Stimulated activated naive B cell treated with anti-CD40 and anti-IgM and Interleukin-4, amounts not matched to agents 10 μg/mL and 1 μg/mL and 100 μg/mL, for 72 hours (primary cell): ENCODE results near the gene MVK.

Experiments
- ATAC-seq, 2 donors: fragments of 150-1000 bp; cut with Tn5 transposase; replicated peaks; 2 replicates each; pipeline ENCODE4 v1.10.0; 2021; ENCODE audit warnings: moderate library complexity in 1 of 2
- DNase-seq: peaks from one replicate; pipeline ENCODE4 v3.0.0; 2021
- H3K27ac Mint-ChIP-seq: one replicate; pipeline ENCODE4 v1.8.0; 2022; ENCODE audit warnings: mild to moderate bottlenecking, mixed read lengths
- H3K27me3 Mint-ChIP-seq, 2 donors: one replicate each; pipeline ENCODE4 v1.8.0; 2022; ENCODE audit warnings: mixed read lengths in 2 of 2
- H3K36me3 Mint-ChIP-seq, 2 donors: one replicate each; pipeline ENCODE4 v1.8.0; 2022; ENCODE audit warnings: mixed read lengths in 2 of 2, mild to moderate bottlenecking in 1 of 2
- H3K4me1 Mint-ChIP-seq, 2 donors: one replicate each; pipeline ENCODE4 v1.8.0; 2022; ENCODE audit warnings: mixed read lengths in 2 of 2, mild to moderate bottlenecking in 1 of 2
- H3K4me3 Mint-ChIP-seq, 2 donors: one replicate each; pipeline ENCODE4 v1.8.0; 2022; ENCODE audit warnings: mild to moderate bottlenecking in 2 of 2, mixed read lengths in 2 of 2, moderate library complexity in 1 of 2
- H3K9me3 Mint-ChIP-seq, 2 donors: one replicate each; pipeline ENCODE4 v1.8.0; 2022; ENCODE audit warnings: mixed read lengths in 2 of 2, mild to moderate bottlenecking in 1 of 2

The MVK gene

GRCh38 chr12:109553483-109553882 is 20.1 kb upstream of the MVK start:
- peaks cover 0 to 2% of the 10 kb centered on the region in 2 donors for H3K4me1 Mint-ChIP-seq
- no peak for ATAC-seq
- H3K27me3 Mint-ChIP-seq = peaks cover 13 to 17% of the 10 kb centered on the region in 2 donors
- DNase-seq = no peak
- peaks cover 5 to 12% of the 10 kb centered on the region in 2 donors for H3K36me3 Mint-ChIP-seq
- no peak overlapping the region for H3K4me3 Mint-ChIP-seq
- no peaks in the 10 kb centered on the region for H3K9me3 Mint-ChIP-seq
- no peak overlapping the region for H3K27ac Mint-ChIP-seq

GRCh38 chr12:109553906-109554500 is 19.6 kb upstream of the MVK start:
- Mint-ChIP-seq H3K4me3 (no peak overlapping the region), H3K27me3 (peaks cover 7 to 13% of the 10 kb centered on the region in 2 donors), H3K9me3 (no peaks in the 10 kb centered on the region), H3K27ac (no peak overlapping the region), H3K36me3 (peaks cover 10 to 17% of the 10 kb centered on the region in 2 donors), H3K4me1 (peaks cover 0 to 2% of the 10 kb centered on the region in 2 donors)
- no peak for ATAC-seq
- no peak for DNase-seq

- no peak overlapping the region for H3K4me3 Mint-ChIP-seq
- H3K4me1 Mint-ChIP-seq = peaks cover 0 to 2% of the 10 kb centered on the region in 2 donors
- no peak for ATAC-seq
- no peaks in the 10 kb centered on the region for H3K9me3 Mint-ChIP-seq
- peaks cover 11 to 18% of the 10 kb centered on the region in 2 donors for H3K36me3 Mint-ChIP-seq
- peaks cover 4 to 9% of the 10 kb centered on the region in 2 donors for H3K27me3 Mint-ChIP-seq
- DNase-seq = no peak
- no peak overlapping the region for H3K27ac Mint-ChIP-seq
Measured at GRCh38 chr12:109554761-109555160, 18.8 kb upstream of the MVK start.

- no peaks in the 10 kb centered on the region for H3K9me3 Mint-ChIP-seq
- no peak overlapping the region for H3K4me3 Mint-ChIP-seq
- H3K27me3 Mint-ChIP-seq = peaks cover 0 to under 1% of the 10 kb centered on the region in 2 donors
- ATAC-seq (no peak), DNase-seq (no peak)
- H3K27ac Mint-ChIP-seq = no peak overlapping the region
- peaks cover 11 to 19% of the 10 kb centered on the region in 2 donors for H3K36me3 Mint-ChIP-seq
- H3K4me1 Mint-ChIP-seq = peaks cover 0 to 2% of the 10 kb centered on the region in 2 donors
Measured at GRCh38 chr12:109555431-109556315, 17.9 kb upstream of the MVK start.

GRCh38 chr12:109557200-109557599 is 16.4 kb upstream of the MVK start:
- ATAC-seq = no peak
- no peak overlapping the region for H3K4me3 Mint-ChIP-seq
- no peak for DNase-seq
- peaks cover 6 to 8% of the 10 kb centered on the region in 2 donors for H3K9me3 Mint-ChIP-seq
- peaks cover 26 to 34% of the 10 kb centered on the region in 2 donors for H3K36me3 Mint-ChIP-seq
- H3K27me3 Mint-ChIP-seq = no peaks in the 10 kb centered on the region
- H3K27ac Mint-ChIP-seq = no peak overlapping the region
- peaks cover 0 to 2% of the 10 kb centered on the region in 2 donors for H3K4me1 Mint-ChIP-seq

- H3K27ac Mint-ChIP-seq = no peak overlapping the region
- DNase-seq (no peak), ATAC-seq (no peak)
- no peaks in the 10 kb centered on the region for H3K27me3 Mint-ChIP-seq
- no peak overlapping the region for H3K4me3 Mint-ChIP-seq
- H3K9me3 Mint-ChIP-seq = peaks cover 11 to 12% of the 10 kb centered on the region in 2 donors
- H3K4me1 Mint-ChIP-seq = peaks cover 0 to 2% of the 10 kb centered on the region in 2 donors
- peaks cover 32 to 40% of the 10 kb centered on the region in 2 donors for H3K36me3 Mint-ChIP-seq
Measured at GRCh38 chr12:109557805-109558204, 15.8 kb upstream of the MVK start.

GRCh38 chr12:109558374-109559199 is 15.0 kb upstream of the MVK start:
- H3K4me1 Mint-ChIP-seq = peaks cover 0 to 2% of the 10 kb centered on the region in 2 donors
- peaks cover 11 to 12% of the 10 kb centered on the region in 2 donors for H3K9me3 Mint-ChIP-seq
- peaks cover 40 to 48% of the 10 kb centered on the region in 2 donors for H3K36me3 Mint-ChIP-seq
- no peaks in the 10 kb centered on the region for H3K27me3 Mint-ChIP-seq
- H3K27ac Mint-ChIP-seq = no peak overlapping the region
- H3K4me3 Mint-ChIP-seq = no peak overlapping the region
- DNase-seq (no peak), ATAC-seq (no peak)

- Mint-ChIP-seq H3K36me3 (peaks cover 44 to 50% of the 10 kb centered on the region in 2 donors), H3K9me3 (peaks cover 11 to 12% of the 10 kb centered on the region in 2 donors), H3K27me3 (no peaks in the 10 kb centered on the region), H3K4me1 (no peaks in the 10 kb centered on the region), H3K27ac (no peak overlapping the region), H3K4me3 (no peak overlapping the region)
- ATAC-seq (no peak), DNase-seq (no peak)
Measured at GRCh38 chr12:109559200-109559505, 14.4 kb upstream of the MVK start.

GRCh38 chr12:109559601-109560000 is 14.0 kb upstream of the MVK start:
- ATAC-seq (no peak), DNase-seq (no peak)
- Mint-ChIP-seq H3K9me3 (peaks cover 11 to 12% of the 10 kb centered on the region in 2 donors), H3K27me3 (no peaks in the 10 kb centered on the region), H3K4me3 (no peak overlapping the region), H3K36me3 (peaks cover 45 to 50% of the 10 kb centered on the region in 2 donors), H3K4me1 (no peaks in the 10 kb centered on the region), H3K27ac (no peak overlapping the region)

GRCh38 chr12:109560867-109561710 is 12.5 kb upstream of the MVK start:
- no peak overlapping the region for H3K4me3 Mint-ChIP-seq
- no peaks in the 10 kb centered on the region for H3K27me3 Mint-ChIP-seq
- ATAC-seq (no peak), DNase-seq (no peak)
- H3K36me3 Mint-ChIP-seq = peaks cover 58 to 59% of the 10 kb centered on the region in 2 donors
- peaks cover 11 to 12% of the 10 kb centered on the region in 2 donors for H3K9me3 Mint-ChIP-seq
- peak overlapping the region; percentile 66 for H3K27ac Mint-ChIP-seq
- H3K4me1 Mint-ChIP-seq = no peaks in the 10 kb centered on the region

- no peak overlapping the region for H3K27ac Mint-ChIP-seq
- DNase-seq (no peak), ATAC-seq (no peak)
- H3K9me3 Mint-ChIP-seq = peaks cover 11 to 12% of the 10 kb centered on the region in 2 donors
- H3K27me3 Mint-ChIP-seq = no peaks in the 10 kb centered on the region
- no peak overlapping the region for H3K4me3 Mint-ChIP-seq
- H3K36me3 Mint-ChIP-seq = peaks cover 60% of the 10 kb centered on the region in 2 donors
- no peaks in the 10 kb centered on the region for H3K4me1 Mint-ChIP-seq
Measured at GRCh38 chr12:109561711-109562030, 11.9 kb upstream of the MVK start.

GRCh38 chr12:109562871-109563270 is 10.7 kb upstream of the MVK start:
- Mint-ChIP-seq H3K36me3 (peaks cover 60 to 70% of the 10 kb centered on the region in 2 donors), H3K4me3 (no peak overlapping the region), H3K4me1 (no peaks in the 10 kb centered on the region), H3K27me3 (no peaks in the 10 kb centered on the region), H3K27ac (no peak overlapping the region), H3K9me3 (peaks cover 11 to 12% of the 10 kb centered on the region in 2 donors)
- ATAC-seq (no peak), DNase-seq (no peak)

GRCh38 chr12:109563291-109564284 is 10.0 kb upstream of the MVK start:
- Mint-ChIP-seq H3K4me1 (no peaks in the 10 kb centered on the region), H3K27me3 (no peaks in the 10 kb centered on the region), H3K9me3 (peaks cover 11 to 12% of the 10 kb centered on the region in 2 donors), H3K27ac (no peak overlapping the region), H3K4me3 (no peak overlapping the region), H3K36me3 (peaks cover 58 to 72% of the 10 kb centered on the region in 2 donors)
- ATAC-seq (no peak), DNase-seq (no peak)
